Neuronal stem cell (in vitro differentiated cells): ENCODE results near the gene AJUBA.

Experiments used
- DNase-seq: peaks from one replicate; pipeline ENCODE4 v3.0.0-alpha.2; 2013; ENCODE audit warnings: low spot score
- H2AFZ ChIP-seq: one replicate; pipeline ENCODE4 v1.6.1; 2013; ENCODE audit warnings: mild to moderate bottlenecking, low read length, inconsistent platforms
- H2AK5ac ChIP-seq: 2 replicates; pipeline ENCODE4 v1.6.1; 2013; ENCODE audit warnings: low read depth, mild to moderate bottlenecking, inconsistent platforms, low read length, moderate library complexity, mixed read lengths
- H2BK120ac ChIP-seq: 2 replicates; pipeline ENCODE4 v1.6.1; 2013; ENCODE audit warnings: low read depth, mild to moderate bottlenecking, inconsistent platforms, low read length, moderate library complexity, mixed read lengths
- H2BK12ac ChIP-seq: one replicate; pipeline ENCODE4 v1.6.1; 2013; ENCODE audit warnings: low read length, inconsistent platforms
- H2BK15ac ChIP-seq: 2 replicates; pipeline ENCODE4 v1.6.1; 2013; ENCODE audit warnings: mild to moderate bottlenecking, low read length, inconsistent platforms, mixed read lengths
- H2BK5ac ChIP-seq: one replicate; pipeline ENCODE4 v1.6.1; 2013; ENCODE audit warnings: inconsistent platforms, mild to moderate bottlenecking, low read length, moderate library complexity
- H3K14ac ChIP-seq: one replicate; pipeline ENCODE4 v1.6.1; 2013; ENCODE audit warnings: low read length, inconsistent platforms
- H3K18ac ChIP-seq: 2 replicates; pipeline ENCODE4 v1.6.1; 2013; ENCODE audit warnings: low read length, inconsistent platforms
- H3K23ac ChIP-seq: 2 replicates; pipeline ENCODE4 v1.6.1; 2013; ENCODE audit warnings: low read depth, mild to moderate bottlenecking, mixed read lengths, low read length, inconsistent platforms; ENCODE audit not compliant: poor library complexity
- H3K27ac ChIP-seq: replicated peaks from 3 replicates; pipeline ENCODE4 v1.5.1; 2013; ENCODE audit warnings: low read length, inconsistent platforms
- H3K27me3 ChIP-seq, 3 experiments: 2 replicates each; pipeline ENCODE4 v1.6.1; 2013; ENCODE audit warnings: low read length in 3 of 3, mild to moderate bottlenecking in 2 of 3, inconsistent platforms in 1 of 3, low read depth in 1 of 3, mixed read lengths in 1 of 3, moderate library complexity in 1 of 3; ENCODE audit not compliant: control insufficient read depth in 3 of 3, insufficient read depth in 3 of 3
- H3K36me3 ChIP-seq, 2 donors: replicated peaks in 1 of 2; 2 replicates each; pipeline ENCODE4 v1.6.1; 2013; ENCODE audit warnings: low read length in 2 of 2; ENCODE audit not compliant: control insufficient read depth in 2 of 2, insufficient read depth in 2 of 2
- H3K4ac ChIP-seq: 2 replicates; pipeline ENCODE4 v1.6.1; 2013; ENCODE audit warnings: inconsistent platforms, mild to moderate bottlenecking, low read length, moderate library complexity
- H3K4me1 ChIP-seq, 2 donors: 1 replicate in 1 of 2; 2 replicates in 1 of 2; pipeline ENCODE4 v1.6.1; 2013; ENCODE audit warnings: low read length in 2 of 2, low read depth in 1 of 2; ENCODE audit not compliant: control insufficient read depth in 2 of 2, insufficient read depth in 1 of 2
- H3K4me2 ChIP-seq: one replicate; pipeline ENCODE4 v1.6.1; 2013; ENCODE audit warnings: mild to moderate bottlenecking, low read length, inconsistent platforms; ENCODE audit not compliant: insufficient read depth, poor library complexity, severe bottlenecking
- H3K4me3 ChIP-seq, 2 donors: 2 replicates each; pipeline ENCODE4 v1.5.1; 2013; ENCODE audit warnings: low read length in 2 of 2, mild to moderate bottlenecking in 2 of 2, inconsistent platforms in 1 of 2, moderate library complexity in 1 of 2
- H3K79me1 ChIP-seq: one replicate; pipeline ENCODE4 v1.6.1; 2013; ENCODE audit warnings: low read depth, mild to moderate bottlenecking, inconsistent platforms, low read length, moderate library complexity
- H3K9ac ChIP-seq: one replicate; pipeline ENCODE4 v1.6.1; 2013; ENCODE audit warnings: mild to moderate bottlenecking, low read depth, low read length, inconsistent platforms; ENCODE audit not compliant: poor library complexity
- H3K9me3 ChIP-seq, 2 donors: replicated peaks in 1 of 2; 2 replicates each; pipeline versions ENCODE3 to v1.6.1; 2013; ENCODE audit warnings: low read length in 2 of 2, mild to moderate bottlenecking in 2 of 2, inconsistent platforms in 1 of 2, low read depth in 1 of 2, mixed read lengths in 1 of 2, moderate library complexity in 1 of 2; ENCODE audit not compliant: control insufficient read depth in 2 of 2, insufficient read depth in 1 of 2
- H4K8ac ChIP-seq: one replicate; pipeline ENCODE4 v1.6.1; 2013; ENCODE audit warnings: low read depth, mild to moderate bottlenecking, inconsistent platforms, low read length, moderate library complexity
- H4K91ac ChIP-seq: one replicate; pipeline ENCODE4 v1.6.1; 2013; ENCODE audit warnings: low read length, low read depth, mild to moderate bottlenecking, inconsistent platforms; ENCODE audit not compliant: poor library complexity
- WGBS, 2 donors: extraction: QIAGEN DNeasy Blood & Tissue Kit; methylation state at CpG; one replicate each; pipeline ENCODE4 v1.1.7; 2013; ENCODE audit warnings: missing lambda C conversion rate in 2 of 2, mixed read lengths in 1 of 2; ENCODE audit not compliant: insufficient read length in 2 of 2, insufficient replicate concordance in 1 of 2; ENCODE audit errors: extremely low coverage in 2 of 2; 5-methylcytosine and 5-hydroxymethylcytosine counted together

AJUBA gene

DNA sequence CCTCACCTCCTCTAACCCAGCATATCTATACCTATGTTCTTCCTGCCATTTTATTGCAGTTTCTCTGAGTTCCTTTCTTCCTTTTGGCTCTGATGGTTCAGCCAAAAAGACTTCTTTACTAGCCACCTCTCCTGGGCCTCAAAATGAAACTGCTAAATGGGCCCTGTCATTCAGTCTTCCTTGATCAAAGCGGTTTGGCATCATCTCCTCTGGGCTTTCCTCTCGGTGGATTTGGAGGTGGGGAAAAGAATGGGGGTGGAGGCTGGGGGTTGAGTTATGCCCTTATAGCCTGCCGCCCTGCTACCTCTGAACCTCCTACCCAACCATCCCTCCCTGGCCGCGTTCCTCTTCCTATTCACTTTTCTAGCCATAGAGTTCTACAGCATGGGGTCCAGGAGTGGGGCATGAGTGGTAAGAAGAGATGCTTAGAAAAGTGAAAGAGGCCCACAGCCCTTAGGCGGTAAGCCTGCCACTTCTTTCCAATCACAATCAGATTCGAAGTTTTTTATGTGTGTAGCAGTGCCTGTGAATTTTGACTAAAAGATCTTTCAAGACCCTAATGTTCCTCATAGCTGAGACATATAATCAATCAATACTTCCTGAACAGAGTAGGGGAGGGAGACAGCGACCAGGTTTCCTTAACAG is 2.5 kb downstream of the AJUBA start:
- H3K9ac ChIP-seq = peak overlapping the region; percentile 82
- peaks cover 30 to 37% of the 10 kb centered on the region in 2 donors for H3K4me1 ChIP-seq
- H3K9me3 ChIP-seq = peaks cover 0 to under 1% of the 10 kb centered on the region in 2 donors
- peaks cover 14% of the 10 kb centered on the region for H3K79me1 ChIP-seq
- H2BK120ac ChIP-seq = no peak overlapping the region
- H3K18ac ChIP-seq = no peak overlapping the region
- no peak overlapping the region for H2AFZ ChIP-seq
- no peak overlapping the region for H3K23ac ChIP-seq
- no peak overlapping the region for H2BK15ac ChIP-seq
- peak overlapping the region; percentile 95 for H3K27ac ChIP-seq
- no peak overlapping the region for H2BK5ac ChIP-seq
- no peak overlapping the region for H4K8ac ChIP-seq
- H3K4me2 ChIP-seq = peak overlapping the region; percentile 72
- peak overlapping the region; percentile 73 for H2AK5ac ChIP-seq
- no peak for DNase-seq
- WGBS, 2 donors = no CpG with 5 or more reads among the region's 8 CpGs
- no peak overlapping the region for H2BK12ac ChIP-seq
- H3K36me3 ChIP-seq = peaks cover 18 to 52% of the 10 kb centered on the region in 2 donors
- H3K27me3 ChIP-seq = no peaks in the 10 kb centered on the region
- H4K91ac ChIP-seq = no peak overlapping the region
- no peak overlapping the region for H3K4ac ChIP-seq
- no peak overlapping the region for H3K14ac ChIP-seq
- H3K4me3 ChIP-seq = peak overlapping the region; percentile 77 to 89

DNA sequence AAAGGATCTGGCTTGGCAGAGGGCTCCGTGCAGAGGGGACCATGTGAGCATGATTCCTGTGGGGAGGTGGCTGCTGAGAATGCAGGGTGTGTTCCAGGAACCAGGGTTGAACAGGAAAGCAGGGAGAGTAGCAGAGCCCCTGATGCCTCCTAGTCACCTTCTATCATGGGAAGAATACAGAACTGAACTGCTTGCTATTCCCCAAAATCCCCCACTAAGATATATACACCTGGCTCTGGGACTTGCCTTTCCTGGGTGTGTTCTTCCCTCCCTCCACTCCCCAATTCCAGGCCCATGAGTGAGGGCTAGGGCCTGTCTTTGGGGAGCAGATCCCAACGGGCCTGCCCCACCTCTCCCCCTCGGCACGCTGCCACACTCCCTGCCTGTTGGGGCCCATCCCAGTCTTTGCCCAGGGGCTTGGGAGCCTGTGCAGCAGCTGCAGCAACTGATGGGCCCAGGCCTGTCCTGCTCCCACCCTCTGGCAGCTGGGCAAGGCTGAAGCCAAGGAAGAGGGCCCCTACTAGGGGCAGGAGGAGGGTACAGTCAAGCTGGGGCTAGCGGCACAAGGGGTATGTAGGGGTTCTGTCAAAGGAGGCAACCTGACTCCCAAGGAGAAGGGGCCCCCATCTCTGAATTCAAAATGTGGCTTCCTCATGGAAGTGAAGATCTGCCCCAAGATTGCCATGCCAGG is 3.2 kb downstream of the AJUBA start:
- no peak overlapping the region for H2AFZ ChIP-seq
- H2BK120ac ChIP-seq = no peak overlapping the region

DNA sequence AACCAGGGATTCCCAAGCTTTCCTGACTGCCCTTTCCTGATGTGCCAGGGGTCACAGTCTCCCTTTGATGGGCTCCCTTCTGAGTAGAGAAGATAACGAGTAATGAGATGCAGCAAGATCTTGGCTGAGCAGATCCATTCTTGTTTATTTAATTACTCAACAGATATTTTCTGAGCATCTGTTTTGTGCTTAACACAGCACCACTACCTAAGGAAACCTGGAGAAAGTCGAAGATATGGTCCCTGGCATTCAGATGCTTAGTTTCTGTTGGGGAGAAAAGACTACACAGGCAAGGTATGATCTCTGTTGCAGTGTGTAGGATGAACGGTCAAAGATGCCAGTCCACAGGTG is 3.9 kb downstream of the AJUBA start:
- peak overlapping the region; percentile 79 for H2AK5ac ChIP-seq
- H2BK12ac ChIP-seq = no peak overlapping the region
- no peak overlapping the region for H4K8ac ChIP-seq
- no CpG with 5 or more reads among the region's 3 CpGs for WGBS, 2 donors
- no peak overlapping the region for H2AFZ ChIP-seq
- peaks cover 19% of the 10 kb centered on the region for H3K79me1 ChIP-seq
- peak overlapping the region; percentile 60 for H3K14ac ChIP-seq
- H3K18ac ChIP-seq = peak overlapping the region; percentile 95
- peaks cover 30 to 65% of the 10 kb centered on the region in 2 donors for H3K36me3 ChIP-seq
- no peaks in the 10 kb centered on the region for H3K27me3 ChIP-seq
- H2BK120ac ChIP-seq = no peak overlapping the region
- H3K4me3 ChIP-seq = peak overlapping the region in 1 of 2 donors; percentile 89
- H2BK15ac ChIP-seq = no peak overlapping the region
- H4K91ac ChIP-seq = peak overlapping the region; percentile 77
- no peak overlapping the region for H3K4ac ChIP-seq
- H3K9ac ChIP-seq = no peak overlapping the region
- peaks cover 37% of the 10 kb centered on the region in 2 donors for H3K4me1 ChIP-seq
- H3K9me3 ChIP-seq = no peaks in the 10 kb centered on the region
- H3K23ac ChIP-seq = no peak overlapping the region
- H3K27ac ChIP-seq = peak overlapping the region; percentile 95
- peak overlapping the region; percentile 89 for H2BK5ac ChIP-seq
- no peak for DNase-seq
- H3K4me2 ChIP-seq = peak overlapping the region; percentile 72

More for the DNA sequence above, 3.2 kb downstream of the AJUBA start:
- Histone ChIP-seq H3K4me3 (peak overlapping the region; percentile 77 to 89), H3K9ac (peak overlapping the region; percentile 82), H4K91ac (no peak overlapping the region), H3K79me1 (peaks cover 19% of the 10 kb centered on the region), H2BK12ac (peak overlapping the region; percentile 10), H4K8ac (no peak overlapping the region), H3K4me2 (peak overlapping the region; percentile 72), H2BK15ac (peak overlapping the region; percentile 4), H3K14ac (peak overlapping the region; percentile 42), H3K23ac (peak overlapping the region; percentile 19), H3K18ac (peak overlapping the region; percentile 88), H3K4ac (no peak overlapping the region), H2BK5ac (peak overlapping the region; percentile 62), H3K27me3 (no peaks in the 10 kb centered on the region), H3K4me1 (peaks cover 35 to 37% of the 10 kb centered on the region in 2 donors), H3K9me3 (no peaks in the 10 kb centered on the region), H3K36me3 (peaks cover 25 to 59% of the 10 kb centered on the region in 2 donors), H2AK5ac (peak overlapping the region; percentile 15), H3K27ac (peak overlapping the region; percentile 95)
- no peak for DNase-seq
- no CpG with 5 or more reads among the region's 5 CpGs for WGBS, 2 donors
